WERI-Rb-1 (cell line): ENCODE results near the gene PRDM11.

ENCODE experiments used
- DNase-seq: peaks from one replicate; pipeline ENCODE4 v3.0.0-alpha.2; 2020
- H3K27ac ChIP-seq: fragments of 250-450 bp; sonication (Bioruptor Pico); 2 replicates; pipeline ENCODE4 v1.5.1; 2020; ENCODE audit warnings: mild to moderate bottlenecking, moderate library complexity
- H3K27me3 ChIP-seq: fragments of 250-450 bp; sonication (Bioruptor Pico); 2 replicates; pipeline ENCODE4 v1.5.1; 2021; ENCODE audit warnings: mild to moderate bottlenecking, low read depth, moderate library complexity; ENCODE audit not compliant: insufficient read depth, severe bottlenecking
- H3K36me3 ChIP-seq: fragments of 250-450 bp; sonication (Bioruptor Pico); 2 replicates; pipeline ENCODE4 v1.5.1; 2020; ENCODE audit warnings: mild to moderate bottlenecking, moderate library complexity
- H3K4me3 ChIP-seq: 2 replicates; pipeline ENCODE4 v1.5.1; 2011; ENCODE audit warnings: low read depth, mild to moderate bottlenecking, control low read depth, low read length
- H3K9me3 ChIP-seq: fragments of 250-450 bp; sonication (Bioruptor Pico); 2 replicates; pipeline ENCODE4 v1.5.1; 2021; ENCODE audit warnings: mild to moderate bottlenecking, moderate library complexity; ENCODE audit not compliant: severe bottlenecking
- TF ChIP-seq, protein P1 (sequence below): IDR thresholded peaks from 2 replicates; pipeline ENCODE4 v1.5.1; 2011; ENCODE audit warnings: low read depth, mild to moderate bottlenecking, control low read depth, inconsistent platforms, low read length

Gene PRDM11

DNA sequence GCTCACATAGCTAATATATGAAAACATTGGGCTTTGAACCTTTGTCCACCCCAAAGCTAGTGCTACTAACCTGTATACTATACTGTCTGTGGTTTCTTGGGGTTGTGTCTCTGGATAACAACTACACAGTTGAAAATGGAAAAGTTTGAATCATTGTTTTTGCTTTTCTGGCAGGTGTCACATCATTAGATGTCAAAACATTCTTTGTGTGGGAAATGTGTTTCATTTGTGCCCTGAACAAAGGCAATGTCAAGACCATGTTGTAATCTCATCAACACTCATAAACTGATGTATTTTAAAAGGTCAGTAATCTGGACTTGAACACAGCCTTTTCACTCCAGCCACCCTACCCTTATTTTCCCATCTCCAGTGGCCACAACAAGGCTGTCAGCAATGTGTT, 123.2 kb downstream of the PRDM11 start:
- H3K36me3 ChIP-seq: no peaks in the 10 kb centered on the region
- H3K27ac ChIP-seq: no peak overlapping the region
- H3K4me3 ChIP-seq: no peak overlapping the region
- TF ChIP-seq, protein P1, sequence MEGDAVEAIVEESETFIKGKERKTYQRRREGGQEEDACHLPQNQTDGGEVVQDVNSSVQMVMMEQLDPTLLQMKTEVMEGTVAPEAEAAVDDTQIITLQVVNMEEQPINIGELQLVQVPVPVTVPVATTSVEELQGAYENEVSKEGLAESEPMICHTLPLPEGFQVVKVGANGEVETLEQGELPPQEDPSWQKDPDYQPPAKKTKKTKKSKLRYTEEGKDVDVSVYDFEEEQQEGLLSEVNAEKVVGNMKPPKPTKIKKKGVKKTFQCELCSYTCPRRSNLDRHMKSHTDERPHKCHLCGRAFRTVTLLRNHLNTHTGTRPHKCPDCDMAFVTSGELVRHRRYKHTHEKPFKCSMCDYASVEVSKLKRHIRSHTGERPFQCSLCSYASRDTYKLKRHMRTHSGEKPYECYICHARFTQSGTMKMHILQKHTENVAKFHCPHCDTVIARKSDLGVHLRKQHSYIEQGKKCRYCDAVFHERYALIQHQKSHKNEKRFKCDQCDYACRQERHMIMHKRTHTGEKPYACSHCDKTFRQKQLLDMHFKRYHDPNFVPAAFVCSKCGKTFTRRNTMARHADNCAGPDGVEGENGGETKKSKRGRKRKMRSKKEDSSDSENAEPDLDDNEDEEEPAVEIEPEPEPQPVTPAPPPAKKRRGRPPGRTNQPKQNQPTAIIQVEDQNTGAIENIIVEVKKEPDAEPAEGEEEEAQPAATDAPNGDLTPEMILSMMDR: no peak
- no peaks in the 10 kb centered on the region for H3K9me3 ChIP-seq
- no peak for DNase-seq
- no peaks in the 10 kb centered on the region for H3K27me3 ChIP-seq

DNA sequence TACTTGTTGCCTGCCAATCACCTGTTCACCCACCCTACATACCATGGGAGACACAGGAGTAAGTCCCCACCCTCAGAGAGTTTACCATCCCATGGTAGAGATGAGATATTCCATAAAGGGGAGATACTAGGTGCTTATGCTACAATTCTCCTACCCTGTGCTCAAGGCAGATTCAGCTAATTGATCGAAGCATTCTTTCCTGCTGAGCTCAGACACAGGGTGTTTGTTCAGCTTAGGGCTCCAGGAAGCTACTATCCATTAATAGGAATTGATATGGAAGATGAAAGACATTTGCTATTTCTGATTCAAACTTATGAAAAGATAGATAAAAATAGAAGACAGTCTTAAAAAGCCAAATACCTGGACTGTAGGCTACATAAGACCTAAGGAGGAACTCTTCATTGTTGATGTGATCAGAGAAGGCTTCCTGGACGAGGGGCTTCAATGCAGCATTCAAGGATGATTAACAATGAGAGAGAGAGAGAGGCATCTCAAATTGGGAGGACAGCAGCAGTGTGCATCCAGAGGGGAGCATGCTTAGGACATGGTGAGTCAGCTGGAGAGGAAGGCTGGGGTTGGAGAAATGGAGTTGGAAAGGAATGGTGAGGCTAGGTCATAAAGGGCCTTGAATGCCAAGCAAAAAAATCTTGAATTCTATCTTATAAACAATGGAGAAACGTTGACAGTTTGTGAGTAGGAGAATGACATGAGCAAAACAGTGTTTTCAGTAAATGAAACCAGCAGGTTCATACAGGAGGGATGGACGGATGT, 124.7 kb downstream of the PRDM11 start:
- H3K27ac ChIP-seq: no peak overlapping the region
- no peak overlapping the region for H3K4me3 ChIP-seq
- no peak for DNase-seq
- no peaks in the 10 kb centered on the region for H3K36me3 ChIP-seq
- no peaks in the 10 kb centered on the region for H3K9me3 ChIP-seq
- no peaks in the 10 kb centered on the region for H3K27me3 ChIP-seq
- TF ChIP-seq, protein P1: no peak

DNA sequence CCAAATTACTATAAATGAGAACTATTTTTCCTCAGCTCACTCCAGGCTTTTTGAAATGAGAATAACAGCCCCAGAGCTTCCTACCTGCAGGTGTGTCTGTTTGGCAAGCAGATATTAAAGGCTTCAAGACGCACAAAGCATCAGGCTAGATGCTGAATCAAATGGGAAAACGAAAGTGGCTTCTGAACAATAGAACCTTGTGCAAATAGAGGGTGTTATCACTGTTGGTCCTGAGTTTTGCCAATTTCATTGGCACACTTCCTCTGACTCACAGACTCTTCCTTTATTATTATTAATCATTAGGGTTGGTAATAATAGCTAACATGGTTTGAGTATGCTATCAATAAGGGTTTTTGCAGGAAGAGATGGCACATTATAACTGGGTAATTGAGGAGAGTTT, 126.3 kb downstream of the PRDM11 start:
- no peak for DNase-seq
- H3K9me3 ChIP-seq: no peaks in the 10 kb centered on the region
- H3K27ac ChIP-seq: no peak overlapping the region
- no peaks in the 10 kb centered on the region for H3K27me3 ChIP-seq
- TF ChIP-seq, protein P1: no peak
- no peaks in the 10 kb centered on the region for H3K36me3 ChIP-seq
- H3K4me3 ChIP-seq: no peak overlapping the region

- Histone ChIP-seq H3K36me3 (no peaks in the 10 kb centered on the region), H3K4me3 (no peak overlapping the region), H3K27me3 (no peaks in the 10 kb centered on the region), H3K9me3 (no peaks in the 10 kb centered on the region), H3K27ac (no peak overlapping the region)
- DNase-seq: no peak
- TF ChIP-seq, protein P1: no peak
Measured at GRCh38 chr11:45273509-45273908, 127.1 kb downstream of the PRDM11 start.

DNA sequence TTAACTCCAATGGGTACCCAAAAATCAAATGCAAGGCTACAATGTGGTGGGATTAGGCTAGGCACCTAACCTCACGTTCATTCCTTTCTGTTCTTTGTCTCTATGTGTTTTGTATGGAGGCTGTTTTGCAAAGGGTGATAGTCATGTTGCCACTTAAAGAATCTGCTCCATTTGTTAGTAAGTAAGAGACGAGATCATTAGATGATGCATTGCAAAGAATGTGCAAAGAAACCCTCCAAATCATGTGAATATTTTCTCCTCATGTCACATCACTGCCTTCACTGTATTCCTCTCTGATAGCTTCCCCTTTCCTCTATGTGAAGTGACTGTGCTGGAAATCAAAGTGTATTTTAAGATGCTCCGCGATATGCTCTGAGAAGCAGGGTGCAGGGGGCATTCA, 127.8 kb downstream of the PRDM11 start:
- H3K27ac ChIP-seq: no peak overlapping the region
- H3K4me3 ChIP-seq: no peak overlapping the region
- H3K9me3 ChIP-seq: no peaks in the 10 kb centered on the region
- DNase-seq: no peak
- TF ChIP-seq, protein P1: no peak
- H3K36me3 ChIP-seq: no peaks in the 10 kb centered on the region
- H3K27me3 ChIP-seq: no peaks in the 10 kb centered on the region

GRCh38 chr11:45275828-45276227, 129.4 kb downstream of the PRDM11 start:
- no peaks in the 10 kb centered on the region for H3K36me3 ChIP-seq
- no peak for DNase-seq
- H3K4me3 ChIP-seq: no peak overlapping the region
- no peak overlapping the region for H3K27ac ChIP-seq
- TF ChIP-seq, protein P1: no peak
- H3K9me3 ChIP-seq: peaks cover 4% of the 10 kb centered on the region
- H3K27me3 ChIP-seq: no peaks in the 10 kb centered on the region
